HG02973 (cell line): ENCODE measurements around the gene RTL10.
"Not testable (repeated sequence)": the region's sequence is repeated elsewhere in the genome, so short reads cannot be mapped to it uniquely, and the experiment has no call there.

Source experiments
- ATAC-seq: cut with Tn5 transposase; IDR thresholded peaks from one replicate; pipeline ENCODE4 v1.9.1; 2021; ENCODE audit warnings: moderate library complexity; ENCODE audit not compliant: unreplicated experiment

The RTL10 gene

GRCh38 chr22:19890502-19891316, 36.0 kb upstream of the RTL10 start:
- ATAC-seq = no peak

- no peak for ATAC-seq
Measured at GRCh38 chr22:19889951-19890350, 35.3 kb upstream of the RTL10 start.

GRCh38 chr22:19888131-19888746, 33.6 kb upstream of the RTL10 start:
- ATAC-seq = no peak

GRCh38 chr22:19887256-19887985, 32.7 kb upstream of the RTL10 start:
- ATAC-seq = no peak

- ATAC-seq = no peak
Measured at GRCh38 chr22:19886605-19887255, 32.1 kb upstream of the RTL10 start.

- ATAC-seq = no peak
Measured at GRCh38 chr22:19885841-19886592, 31.3 kb upstream of the RTL10 start.

GRCh38 chr22:19884954-19885751, 30.5 kb upstream of the RTL10 start:
- ATAC-seq = no peak

- no peak for ATAC-seq
Measured at GRCh38 chr22:19884161-19884953, 29.7 kb upstream of the RTL10 start.

- ATAC-seq = not testable (repeated sequence)
Measured at GRCh38 chr22:19883446-19883845, 28.8 kb upstream of the RTL10 start.

GRCh38 chr22:19882446-19883381, 28.0 kb upstream of the RTL10 start:
- ATAC-seq = no peak

GRCh38 chr22:19880786-19881569, 26.3 kb upstream of the RTL10 start:
- ATAC-seq = no peak

- ATAC-seq = no peak
Measured at GRCh38 chr22:19879992-19880785, 25.5 kb upstream of the RTL10 start.

- no peak for ATAC-seq
Measured at GRCh38 chr22:19879643-19879991, 24.9 kb upstream of the RTL10 start.

GRCh38 chr22:19879246-19879570, 24.5 kb upstream of the RTL10 start:
- ATAC-seq = no peak

- ATAC-seq = no peak
Measured at GRCh38 chr22:19878461-19879245, 24.0 kb upstream of the RTL10 start.
